HUES48 (cell line): ENCODE data around the gene CNTN5.
"Not testable (repeated sequence)": the region's sequence is repeated elsewhere in the genome, so short reads cannot be mapped to it uniquely, and the experiment has no call there.

Experiments
- H3K27ac ChIP-seq: one replicate; pipeline ENCODE4 v1.7.0; 2013; ENCODE audit warnings: low read depth, low read length, inconsistent platforms
- H3K27me3 ChIP-seq: 2 replicates; pipeline ENCODE4 v1.6.1; 2013; ENCODE audit warnings: mild to moderate bottlenecking, low read length; ENCODE audit not compliant: control insufficient read depth, insufficient read depth
- H3K36me3 ChIP-seq: 2 replicates; pipeline ENCODE4 v1.6.1; 2013; ENCODE audit warnings: low read length; ENCODE audit not compliant: control insufficient read depth, insufficient read depth
- H3K4me1 ChIP-seq: 2 replicates; pipeline ENCODE4 v1.6.1; 2013; ENCODE audit warnings: mild to moderate bottlenecking, low read length; ENCODE audit not compliant: control insufficient read depth, insufficient read depth
- H3K4me3 ChIP-seq: 2 replicates; pipeline ENCODE4 v1.5.1; 2013; ENCODE audit warnings: mild to moderate bottlenecking, low read depth, low read length
- H3K9ac ChIP-seq: 2 replicates; pipeline ENCODE4 v1.6.1; 2013; ENCODE audit warnings: mild to moderate bottlenecking, low read depth, low read length, moderate library complexity
- H3K9me3 ChIP-seq: 2 replicates; pipeline ENCODE4 v1.6.1; 2013; ENCODE audit warnings: low read length; ENCODE audit not compliant: control insufficient read depth, insufficient read depth

The CNTN5 gene

GRCh38 chr11:99271527-99271926, 250.8 kb downstream of the CNTN5 start:
- Histone ChIP-seq H3K27me3 (no peaks in the 10 kb centered on the region), H3K36me3 (no peaks in the 10 kb centered on the region), H3K4me1 (peaks cover 9% of the 10 kb centered on the region), H3K27ac (no peak overlapping the region), H3K9me3 (no peaks in the 10 kb centered on the region), H3K9ac (no peak overlapping the region), H3K4me3 (no peak overlapping the region)

GRCh38 chr11:99275521-99275920, 254.8 kb downstream of the CNTN5 start:
- Histone ChIP-seq H3K4me1 (peaks cover 9% of the 10 kb centered on the region), H3K9me3 (no peaks in the 10 kb centered on the region), H3K4me3 (no peak overlapping the region), H3K27ac (no peak overlapping the region), H3K36me3 (no peaks in the 10 kb centered on the region), H3K9ac (no peak overlapping the region), H3K27me3 (no peaks in the 10 kb centered on the region)

GRCh38 chr11:99277281-99277680, 256.5 kb downstream of the CNTN5 start:
- no peak overlapping the region for H3K9ac ChIP-seq
- no peak overlapping the region for H3K4me3 ChIP-seq
- H3K36me3 ChIP-seq, result no peaks in the 10 kb centered on the region
- H3K27me3 ChIP-seq, result no peaks in the 10 kb centered on the region
- peaks cover under 1% of the 10 kb centered on the region; the same call in 1 of the 2 replicates for H3K4me1 ChIP-seq
- no peaks in the 10 kb centered on the region for H3K9me3 ChIP-seq
- no peak overlapping the region for H3K27ac ChIP-seq

- Histone ChIP-seq H3K4me3 (no peak overlapping the region), H3K27me3 (no peaks in the 10 kb centered on the region), H3K4me1 (peaks cover 4% of the 10 kb centered on the region; the same call in 1 of the 2 replicates), H3K9ac (no peak overlapping the region), H3K36me3 (no peaks in the 10 kb centered on the region), H3K27ac (no peak overlapping the region), H3K9me3 (no peaks in the 10 kb centered on the region)
These were observed 258.5 kb downstream of the CNTN5 start for GRCh38 chr11:99279266-99279665.

- H3K4me1 ChIP-seq, result peaks cover 6% of the 10 kb centered on the region; the same call in 1 of the 2 replicates
- H3K27ac ChIP-seq, result no peak overlapping the region
- H3K9me3 ChIP-seq, result no peaks in the 10 kb centered on the region
- H3K9ac ChIP-seq, result no peak overlapping the region
- H3K27me3 ChIP-seq, result no peaks in the 10 kb centered on the region
- no peak overlapping the region for H3K4me3 ChIP-seq
- H3K36me3 ChIP-seq, result no peaks in the 10 kb centered on the region
These were observed 260.6 kb downstream of the CNTN5 start for GRCh38 chr11:99281331-99281730.

- not testable (repeated sequence) for H3K4me1 ChIP-seq, H3K36me3 ChIP-seq, H3K9ac ChIP-seq, H3K27ac ChIP-seq, H3K27me3 ChIP-seq, H3K9me3 ChIP-seq, H3K4me3 ChIP-seq
These were observed 277.2 kb downstream of the CNTN5 start for GRCh38 chr11:99297925-99298324.

- H3K27me3 ChIP-seq, result no peaks in the 10 kb centered on the region
- no peak overlapping the region for H3K9ac ChIP-seq
- no peak overlapping the region for H3K4me3 ChIP-seq
- no peak overlapping the region for H3K27ac ChIP-seq
- H3K36me3 ChIP-seq, result no peaks in the 10 kb centered on the region
- no peaks in the 10 kb centered on the region for H3K4me1 ChIP-seq
- H3K9me3 ChIP-seq, result no peaks in the 10 kb centered on the region
These were observed 286.9 kb downstream of the CNTN5 start for GRCh38 chr11:99307510-99308088.

- Histone ChIP-seq H3K4me3 (no peak overlapping the region), H3K4me1 (no peaks in the 10 kb centered on the region), H3K9ac (no peak overlapping the region), H3K27me3 (no peaks in the 10 kb centered on the region), H3K36me3 (no peaks in the 10 kb centered on the region), H3K27ac (no peak overlapping the region), H3K9me3 (no peaks in the 10 kb centered on the region)
These were observed 291.1 kb downstream of the CNTN5 start for GRCh38 chr11:99311870-99312269.

GRCh38 chr11:99316776-99317520, 296.2 kb downstream of the CNTN5 start:
- Histone ChIP-seq H3K27me3 (no peaks in the 10 kb centered on the region), H3K36me3 (no peaks in the 10 kb centered on the region), H3K9me3 (no peaks in the 10 kb centered on the region), H3K4me1 (no peaks in the 10 kb centered on the region), H3K4me3 (no peak overlapping the region), H3K27ac (no peak overlapping the region), H3K9ac (no peak overlapping the region)

- H3K27ac ChIP-seq, result no peak overlapping the region
- no peak overlapping the region for H3K9ac ChIP-seq
- H3K36me3 ChIP-seq, result no peaks in the 10 kb centered on the region
- no peaks in the 10 kb centered on the region for H3K27me3 ChIP-seq
- H3K4me3 ChIP-seq, result no peak overlapping the region
- H3K4me1 ChIP-seq, result peaks cover 3% of the 10 kb centered on the region; the same call in 1 of the 2 replicates
- H3K9me3 ChIP-seq, result no peaks in the 10 kb centered on the region
These were observed 300.1 kb downstream of the CNTN5 start for GRCh38 chr11:99320769-99321290.

GRCh38 chr11:99325847-99326246, 305.1 kb downstream of the CNTN5 start:
- H3K36me3 ChIP-seq, result no peaks in the 10 kb centered on the region
- no peak overlapping the region for H3K9ac ChIP-seq
- H3K4me1 ChIP-seq, result peaks cover 11% of the 10 kb centered on the region; the same call in 1 of the 2 replicates
- no peaks in the 10 kb centered on the region for H3K27me3 ChIP-seq
- H3K4me3 ChIP-seq, result no peak overlapping the region
- H3K27ac ChIP-seq, result no peak overlapping the region
- no peaks in the 10 kb centered on the region for H3K9me3 ChIP-seq
